Prostate gland (tissue), 2 donors: ENCODE data around the gene SF3B2.

Experiments
- POLR2A ChIP-seq: fragments of 450-650 bp; IDR thresholded peaks from one replicate; pipeline ENCODE4 v1.6.1; 2016; ENCODE audit warnings: antibody characterized with exemption, mild to moderate bottlenecking
- TF ChIP-seq, protein P1 (sequence below), 4 experiments: fragments of 200-600 bp in 2 of 4; fragments of 450-650 bp in 2 of 4; sonication (generic) in 2 of 4; IDR thresholded peaks; 1 replicate in 3 of 4; 2 replicates in 1 of 4; pipeline ENCODE4 v1.5.1; 2016 to 2019; ENCODE audit warnings: antibody characterized with exemption in 4 of 4, mild to moderate bottlenecking in 2 of 4, moderate library complexity in 2 of 4

GRCh38 chr11:66112601-66113499 lies 60.7 kb downstream of the SF3B2 start:
- TF ChIP-seq, protein P1, sequence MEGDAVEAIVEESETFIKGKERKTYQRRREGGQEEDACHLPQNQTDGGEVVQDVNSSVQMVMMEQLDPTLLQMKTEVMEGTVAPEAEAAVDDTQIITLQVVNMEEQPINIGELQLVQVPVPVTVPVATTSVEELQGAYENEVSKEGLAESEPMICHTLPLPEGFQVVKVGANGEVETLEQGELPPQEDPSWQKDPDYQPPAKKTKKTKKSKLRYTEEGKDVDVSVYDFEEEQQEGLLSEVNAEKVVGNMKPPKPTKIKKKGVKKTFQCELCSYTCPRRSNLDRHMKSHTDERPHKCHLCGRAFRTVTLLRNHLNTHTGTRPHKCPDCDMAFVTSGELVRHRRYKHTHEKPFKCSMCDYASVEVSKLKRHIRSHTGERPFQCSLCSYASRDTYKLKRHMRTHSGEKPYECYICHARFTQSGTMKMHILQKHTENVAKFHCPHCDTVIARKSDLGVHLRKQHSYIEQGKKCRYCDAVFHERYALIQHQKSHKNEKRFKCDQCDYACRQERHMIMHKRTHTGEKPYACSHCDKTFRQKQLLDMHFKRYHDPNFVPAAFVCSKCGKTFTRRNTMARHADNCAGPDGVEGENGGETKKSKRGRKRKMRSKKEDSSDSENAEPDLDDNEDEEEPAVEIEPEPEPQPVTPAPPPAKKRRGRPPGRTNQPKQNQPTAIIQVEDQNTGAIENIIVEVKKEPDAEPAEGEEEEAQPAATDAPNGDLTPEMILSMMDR (IDR thresholded peaks at IDR 0.05), result no peak
- TF ChIP-seq POLR2A, result no peak
